ENCODE data around the gene GLRA3. TPM values are rescaled to one million over a fixed set of nuclear protein-coding genes. Genes with fewer than 3 reads are reported as not detected.
A peak's percentile ranks its signal among the peaks of the same experiment; 100 is the strongest.

Gene GLRA3
- total RNA-seq, 1 donor from 2014 or later = not detected

- TF ChIP-seq CTCF (IDR thresholded peaks at IDR 0.05) = no peak
- Mint-ChIP-seq H3K36me3 (ENCODE audit: unreplicated experiment) (no peaks in the 10 kb centered on the region), H3K27me3 (ENCODE audit: unreplicated experiment) (peaks cover 25% of the 10 kb centered on the region), H3K9me3 (ENCODE audit: unreplicated experiment) (peaks cover 3% of the 10 kb centered on the region), H3K4me1 (ENCODE audit: unreplicated experiment) (no peaks in the 10 kb centered on the region), H3K27ac (ENCODE audit: unreplicated experiment) (no peak overlapping the region), H3K4me3 (ENCODE audit: unreplicated experiment) (no peak overlapping the region)
- DNase-seq (ENCODE audit: extremely low spot score, unreplicated experiment) = no peak
Observed at GRCh38 chr4:174734181-174734580, 94.9 kb downstream of the GLRA3 start.

DNA sequence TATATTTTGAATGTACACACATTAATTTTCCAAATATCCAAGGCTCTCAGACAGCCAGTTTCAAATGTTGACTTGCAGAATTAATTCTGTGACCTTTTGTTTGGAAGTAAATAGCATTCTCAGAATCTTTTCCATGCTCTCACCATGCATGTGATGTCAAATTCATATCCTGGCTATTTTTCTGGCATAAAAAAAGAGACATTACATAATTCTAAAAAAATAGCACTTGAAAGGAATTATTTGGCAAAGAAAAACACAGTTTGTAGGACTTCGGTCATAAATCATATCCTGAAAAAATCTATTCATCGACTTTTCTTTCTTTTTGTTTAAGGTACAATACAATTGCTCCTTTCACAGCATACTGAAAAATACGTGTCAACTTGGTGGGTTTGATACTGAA is 111.2 kb downstream of the GLRA3 start:
- H3K36me3 Mint-ChIP-seq (ENCODE audit: unreplicated experiment) = no peaks in the 10 kb centered on the region
- H3K9me3 Mint-ChIP-seq (ENCODE audit: unreplicated experiment) = no peaks in the 10 kb centered on the region
- TF ChIP-seq CTCF (IDR thresholded peaks at IDR 0.05) = no peak
- H3K4me3 Mint-ChIP-seq (ENCODE audit: unreplicated experiment) = no peak overlapping the region
- H3K27ac Mint-ChIP-seq (ENCODE audit: unreplicated experiment) = no peak overlapping the region
- no peak for DNase-seq (ENCODE audit: extremely low spot score, unreplicated experiment)
- H3K4me1 Mint-ChIP-seq (ENCODE audit: unreplicated experiment) = peaks cover 8% of the 10 kb centered on the region
- H3K27me3 Mint-ChIP-seq (ENCODE audit: unreplicated experiment) = peaks cover 50% of the 10 kb centered on the region

- H3K4me3 Mint-ChIP-seq (ENCODE audit: unreplicated experiment) = no peak overlapping the region
- H3K27me3 Mint-ChIP-seq (ENCODE audit: unreplicated experiment) = peaks cover 47% of the 10 kb centered on the region
- H3K27ac Mint-ChIP-seq (ENCODE audit: unreplicated experiment) = no peak overlapping the region
- DNase-seq (ENCODE audit: extremely low spot score, unreplicated experiment) = no peak
- no peak for TF ChIP-seq CTCF (IDR thresholded peaks at IDR 0.05)
- H3K36me3 Mint-ChIP-seq (ENCODE audit: unreplicated experiment) = no peaks in the 10 kb centered on the region
- H3K9me3 Mint-ChIP-seq (ENCODE audit: unreplicated experiment) = no peaks in the 10 kb centered on the region
- peaks cover 8% of the 10 kb centered on the region for H3K4me1 Mint-ChIP-seq (ENCODE audit: unreplicated experiment)
Observed at GRCh38 chr4:174716986-174717770, 111.9 kb downstream of the GLRA3 start.

DNA sequence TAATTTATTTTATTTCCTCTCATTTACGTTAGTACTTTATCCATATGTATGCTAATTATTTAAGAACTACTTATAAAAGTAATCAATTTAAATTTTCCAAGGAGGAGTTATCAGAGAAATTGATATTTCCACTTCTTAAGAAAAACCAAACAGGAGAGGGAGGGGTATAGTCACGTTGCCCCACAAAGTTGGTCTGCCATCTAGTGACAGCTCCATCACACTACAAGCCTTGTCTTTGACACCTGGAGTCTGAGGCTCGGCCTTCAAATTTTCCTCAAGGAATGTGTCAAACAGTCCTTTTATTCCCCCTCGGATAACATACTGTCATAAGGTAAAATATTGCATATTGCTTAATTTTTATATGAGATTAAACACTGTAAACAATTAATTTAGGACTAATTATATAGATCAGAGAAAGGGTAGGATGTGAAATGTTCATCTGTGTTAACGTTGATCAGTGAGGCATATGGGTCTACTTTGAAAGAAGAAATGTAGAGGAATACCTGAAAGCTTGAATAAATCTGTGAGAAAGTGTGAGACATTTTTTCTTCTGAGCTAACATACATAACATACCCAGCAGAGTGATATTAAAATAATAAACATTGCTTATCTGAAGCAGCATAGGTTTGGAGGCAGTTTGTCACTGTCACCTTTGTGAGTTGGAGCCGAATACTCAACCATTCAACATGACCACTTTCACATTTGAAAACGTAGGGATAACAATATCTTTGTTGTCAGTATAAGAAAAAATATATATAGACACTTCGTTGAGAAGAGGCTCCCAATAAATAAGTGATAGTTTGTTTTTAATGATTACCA is 114.4 kb downstream of the GLRA3 start:
- no peak overlapping the region for H3K27ac Mint-ChIP-seq (ENCODE audit: unreplicated experiment)
- peaks cover 15% of the 10 kb centered on the region for H3K4me1 Mint-ChIP-seq (ENCODE audit: unreplicated experiment)
- no peak for DNase-seq (ENCODE audit: extremely low spot score, unreplicated experiment)
- H3K4me3 Mint-ChIP-seq (ENCODE audit: unreplicated experiment) = no peak overlapping the region
- peaks cover 49% of the 10 kb centered on the region for H3K27me3 Mint-ChIP-seq (ENCODE audit: unreplicated experiment)
- H3K9me3 Mint-ChIP-seq (ENCODE audit: unreplicated experiment) = no peaks in the 10 kb centered on the region
- no peaks in the 10 kb centered on the region for H3K36me3 Mint-ChIP-seq (ENCODE audit: unreplicated experiment)
- peak; percentile 60 for TF ChIP-seq CTCF (IDR thresholded peaks at IDR 0.05)

- Mint-ChIP-seq H3K36me3 (ENCODE audit: unreplicated experiment) (no peaks in the 10 kb centered on the region), H3K9me3 (ENCODE audit: unreplicated experiment) (no peaks in the 10 kb centered on the region), H3K4me3 (ENCODE audit: unreplicated experiment) (no peak overlapping the region), H3K4me1 (ENCODE audit: unreplicated experiment) (peaks cover 15% of the 10 kb centered on the region), H3K27me3 (ENCODE audit: unreplicated experiment) (peaks cover 53% of the 10 kb centered on the region), H3K27ac (ENCODE audit: unreplicated experiment) (no peak overlapping the region)
- DNase-seq (ENCODE audit: extremely low spot score, unreplicated experiment) = no peak
- no peak for TF ChIP-seq CTCF (IDR thresholded peaks at IDR 0.05)
Observed at GRCh38 chr4:174713821-174714220, 115.2 kb downstream of the GLRA3 start.

All from osteocyte (in vitro differentiated cells).